Measurements from ENCODE around the gene TRMT1. TPM values are rescaled to one million over a fixed set of nuclear protein-coding genes. Genes with fewer than 3 reads are reported as not detected.
A peak's percentile ranks its signal among the peaks of the same experiment; 100 is the strongest.

The TRMT1 gene
- total RNA-seq, 1 donor from 2014 or later, result 54.2 TPM

DNA sequence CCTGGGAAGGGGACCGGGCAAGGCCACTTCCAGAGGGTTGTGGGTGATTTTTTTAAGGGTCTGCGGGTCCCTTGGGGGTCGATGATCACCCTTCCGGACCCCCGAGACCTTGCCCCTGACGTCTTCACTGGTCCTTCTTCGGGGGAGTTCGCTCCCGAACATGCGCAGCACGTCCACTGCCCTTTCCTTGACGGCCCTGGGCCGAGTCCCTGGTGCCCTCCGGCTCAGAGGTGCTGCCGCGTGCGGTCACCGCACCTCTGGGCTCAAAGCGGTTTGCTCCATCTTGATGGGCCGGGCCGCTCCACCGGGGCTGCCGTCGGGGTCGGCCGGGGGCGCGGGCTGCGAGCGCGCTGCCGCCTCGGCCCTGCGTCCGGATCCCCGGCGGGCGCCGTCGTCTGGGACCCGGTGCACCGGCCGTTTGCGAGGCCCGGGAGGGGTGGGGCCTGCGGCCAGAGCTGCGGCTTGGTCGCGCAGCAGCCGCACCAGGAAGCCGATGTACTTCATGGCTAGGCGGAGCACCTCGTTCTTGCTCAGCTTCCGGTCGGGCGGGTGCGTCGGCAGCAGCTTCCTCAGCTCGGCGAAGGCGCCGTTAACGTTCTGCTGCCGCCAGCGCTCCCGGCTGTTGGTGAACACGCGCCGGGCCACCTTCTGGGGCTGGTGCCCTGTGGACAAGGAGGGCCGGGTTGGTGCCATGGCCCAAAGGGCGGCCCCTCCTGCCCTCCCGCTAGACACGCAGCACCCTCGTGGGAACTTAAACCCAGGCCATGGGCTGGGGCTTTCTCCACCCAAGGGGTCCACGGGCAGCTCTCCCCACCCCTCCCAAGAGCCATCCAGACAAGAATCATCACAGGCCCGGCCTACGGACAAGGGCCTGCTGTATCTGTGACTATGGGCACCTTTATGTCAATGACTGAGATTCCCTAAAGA lies 17.2 kb downstream of the TRMT1 start:
- DNase-seq (ENCODE audit: low spot score), result peak; percentile 61
- H3K27ac Mint-ChIP-seq (ENCODE audit: unreplicated experiment), result peak overlapping the region; percentile 62
- peaks cover 13% of the 10 kb centered on the region for H3K27me3 Mint-ChIP-seq (ENCODE audit: unreplicated experiment)
- H3K4me1 Mint-ChIP-seq (ENCODE audit: unreplicated experiment), result peaks cover 26% of the 10 kb centered on the region
- H3K36me3 Mint-ChIP-seq (ENCODE audit: low read depth, unreplicated experiment), result peaks cover 14% of the 10 kb centered on the region
- H3K4me3 Mint-ChIP-seq (ENCODE audit: unreplicated experiment), result peak overlapping the region; percentile 91
- TF ChIP-seq, protein P1, sequence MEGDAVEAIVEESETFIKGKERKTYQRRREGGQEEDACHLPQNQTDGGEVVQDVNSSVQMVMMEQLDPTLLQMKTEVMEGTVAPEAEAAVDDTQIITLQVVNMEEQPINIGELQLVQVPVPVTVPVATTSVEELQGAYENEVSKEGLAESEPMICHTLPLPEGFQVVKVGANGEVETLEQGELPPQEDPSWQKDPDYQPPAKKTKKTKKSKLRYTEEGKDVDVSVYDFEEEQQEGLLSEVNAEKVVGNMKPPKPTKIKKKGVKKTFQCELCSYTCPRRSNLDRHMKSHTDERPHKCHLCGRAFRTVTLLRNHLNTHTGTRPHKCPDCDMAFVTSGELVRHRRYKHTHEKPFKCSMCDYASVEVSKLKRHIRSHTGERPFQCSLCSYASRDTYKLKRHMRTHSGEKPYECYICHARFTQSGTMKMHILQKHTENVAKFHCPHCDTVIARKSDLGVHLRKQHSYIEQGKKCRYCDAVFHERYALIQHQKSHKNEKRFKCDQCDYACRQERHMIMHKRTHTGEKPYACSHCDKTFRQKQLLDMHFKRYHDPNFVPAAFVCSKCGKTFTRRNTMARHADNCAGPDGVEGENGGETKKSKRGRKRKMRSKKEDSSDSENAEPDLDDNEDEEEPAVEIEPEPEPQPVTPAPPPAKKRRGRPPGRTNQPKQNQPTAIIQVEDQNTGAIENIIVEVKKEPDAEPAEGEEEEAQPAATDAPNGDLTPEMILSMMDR (IDR thresholded peaks at IDR 0.05; ENCODE audit: unreplicated experiment), result no peak
- H3K9me3 Mint-ChIP-seq (ENCODE audit: unreplicated experiment), result no peaks in the 10 kb centered on the region

DNA sequence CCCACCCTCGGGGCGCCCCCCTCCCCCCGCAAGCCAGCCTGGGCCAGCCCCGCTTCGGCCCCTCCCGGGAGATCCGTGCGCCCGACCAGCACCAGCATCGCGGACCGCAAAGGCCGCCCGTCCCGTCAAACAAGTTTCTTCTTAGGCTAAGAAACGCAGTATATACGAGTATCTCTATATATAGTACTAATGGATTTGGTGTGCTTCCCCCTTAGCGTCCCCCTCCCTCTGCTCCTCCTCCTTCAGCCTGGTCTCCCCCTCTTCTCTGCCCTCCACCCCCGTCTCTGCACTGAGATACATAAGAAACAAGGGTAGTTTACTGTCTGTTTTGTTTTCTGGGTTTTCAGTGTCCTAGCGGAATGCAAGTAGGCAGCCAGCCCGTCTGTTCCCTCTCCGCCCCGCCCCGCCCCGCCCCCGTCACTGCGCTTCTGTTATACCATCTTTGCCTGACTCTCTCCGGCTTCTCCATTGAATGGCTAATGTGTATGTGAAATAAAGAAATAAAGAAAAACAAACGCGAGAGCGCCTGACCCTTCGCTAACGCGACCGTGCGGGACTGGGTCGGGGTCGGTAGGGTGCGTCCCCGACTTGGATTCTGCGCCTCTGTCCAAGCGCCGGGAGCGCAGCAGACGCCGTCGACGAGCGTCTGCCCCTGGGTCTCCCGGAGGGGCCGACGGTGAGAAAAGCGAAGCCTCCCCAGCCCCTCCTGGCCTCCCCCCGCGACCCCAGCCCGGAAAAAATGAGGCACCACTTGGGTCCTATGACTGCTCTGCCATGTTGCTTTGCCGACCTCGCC lies 18.1 kb downstream of the TRMT1 start:
- TF ChIP-seq, protein P1 (IDR thresholded peaks at IDR 0.05; ENCODE audit: unreplicated experiment), result no peak
- H3K27me3 Mint-ChIP-seq (ENCODE audit: unreplicated experiment), result peaks cover 13% of the 10 kb centered on the region
- DNase-seq (ENCODE audit: low spot score), result no peak
- peak overlapping the region; percentile 82 for H3K4me3 Mint-ChIP-seq (ENCODE audit: unreplicated experiment)
- peaks cover 26% of the 10 kb centered on the region for H3K4me1 Mint-ChIP-seq (ENCODE audit: unreplicated experiment)
- no peaks in the 10 kb centered on the region for H3K9me3 Mint-ChIP-seq (ENCODE audit: unreplicated experiment)
- no peak overlapping the region for H3K27ac Mint-ChIP-seq (ENCODE audit: unreplicated experiment)
- peaks cover 14% of the 10 kb centered on the region for H3K36me3 Mint-ChIP-seq (ENCODE audit: low read depth, unreplicated experiment)

DNA sequence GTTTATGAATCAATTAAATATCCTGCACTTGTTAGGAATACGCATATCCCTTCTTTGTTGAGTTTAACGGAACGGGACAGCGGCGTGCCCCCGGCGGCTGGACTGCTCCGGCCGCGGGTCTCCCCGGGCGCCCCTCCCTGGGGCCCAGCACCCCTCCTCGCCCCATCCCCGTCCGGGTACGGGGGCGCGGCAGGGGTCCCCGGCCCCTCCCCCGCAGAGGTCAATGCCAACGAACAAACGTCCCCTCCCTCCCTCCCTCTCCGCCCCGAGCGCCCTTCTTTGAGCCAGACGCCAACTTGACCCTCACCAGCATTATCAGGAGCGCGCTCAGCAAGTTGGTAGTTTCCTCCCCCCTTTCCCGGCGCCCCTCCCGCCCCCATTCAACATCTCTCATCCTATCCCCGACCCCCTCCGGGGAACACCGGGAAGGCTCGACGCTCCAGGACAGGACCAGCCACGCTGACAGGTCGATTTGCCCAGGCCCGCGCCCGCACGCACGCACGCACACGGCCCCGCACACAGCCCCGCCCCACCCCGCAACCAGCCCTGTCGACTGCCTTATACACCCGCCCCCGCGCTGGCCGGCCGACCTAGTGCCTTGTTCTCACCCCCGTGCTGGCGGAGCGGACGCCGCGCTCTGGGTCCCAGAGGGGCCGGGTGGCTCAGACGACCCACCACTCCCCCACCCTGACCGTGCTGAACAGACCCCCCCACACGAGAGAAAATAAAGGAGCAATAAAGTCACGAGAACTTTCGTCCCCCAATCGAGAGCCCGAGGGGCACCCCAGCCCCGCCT lies 18.9 kb downstream of the TRMT1 start:
- H3K36me3 Mint-ChIP-seq (ENCODE audit: low read depth, unreplicated experiment), result peaks cover 14% of the 10 kb centered on the region
- peaks cover 26% of the 10 kb centered on the region for H3K4me1 Mint-ChIP-seq (ENCODE audit: unreplicated experiment)
- peak overlapping the region; percentile 82 for H3K4me3 Mint-ChIP-seq (ENCODE audit: unreplicated experiment)
- peaks cover 13% of the 10 kb centered on the region for H3K27me3 Mint-ChIP-seq (ENCODE audit: unreplicated experiment)
- TF ChIP-seq, protein P1 (IDR thresholded peaks at IDR 0.05; ENCODE audit: unreplicated experiment), result no peak
- no peaks in the 10 kb centered on the region for H3K9me3 Mint-ChIP-seq (ENCODE audit: unreplicated experiment)
- H3K27ac Mint-ChIP-seq (ENCODE audit: unreplicated experiment), result no peak overlapping the region
- peak; percentile 47 for DNase-seq (ENCODE audit: low spot score)

DNA sequence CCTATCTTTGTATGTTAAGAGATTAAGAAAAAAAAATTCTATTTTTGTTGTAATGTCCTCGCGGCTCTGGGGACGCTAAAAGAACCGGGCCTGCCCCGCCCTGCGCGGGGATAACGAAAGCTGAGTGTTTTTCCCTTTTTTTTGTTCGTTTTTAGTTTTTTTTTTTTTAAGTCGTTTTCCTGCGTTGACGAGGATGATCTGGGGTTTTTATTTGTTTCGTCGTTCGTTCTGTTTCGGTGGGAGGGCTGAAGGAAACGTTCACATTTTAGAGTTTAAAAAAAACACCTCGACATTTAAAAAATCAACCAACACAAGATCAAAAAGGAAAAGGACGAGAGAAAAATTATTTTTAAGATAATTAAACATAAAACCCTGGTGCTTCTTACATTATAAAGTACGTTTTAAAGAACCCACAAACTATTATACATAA lies 19.5 kb downstream of the TRMT1 start:
- Mint-ChIP-seq H3K36me3 (ENCODE audit: low read depth, unreplicated experiment) (peaks cover 14% of the 10 kb centered on the region), H3K9me3 (ENCODE audit: unreplicated experiment) (no peaks in the 10 kb centered on the region), H3K4me1 (ENCODE audit: unreplicated experiment) (peaks cover 24% of the 10 kb centered on the region), H3K27ac (ENCODE audit: unreplicated experiment) (peak overlapping the region; percentile 65), H3K4me3 (ENCODE audit: unreplicated experiment) (peak overlapping the region; percentile 83), H3K27me3 (ENCODE audit: unreplicated experiment) (peaks cover 13% of the 10 kb centered on the region)
- DNase-seq (ENCODE audit: low spot score), result no peak
- TF ChIP-seq, protein P1 (IDR thresholded peaks at IDR 0.05; ENCODE audit: unreplicated experiment), result no peak

All from endothelial cell (in vitro differentiated cells).